Stimulated activated CD8-positive, alpha-beta memory T cell treated with anti-CD3 and anti-CD28 coated beads, Interleukin-12 subunit alpha, Interleukin-12 subunit beta, amount 100 ng/mL, for 1 hour (primary cell): Measurements from ENCODE around the gene MRPL33.

Experiments
- DNase-seq: peaks from one replicate; pipeline ENCODE4 v3.0.0-alpha.2; 2020; ENCODE audit warnings: low read depth

The MRPL33 gene

GRCh38 chr2:27779417-27780055, 8.0 kb downstream of the MRPL33 start:
- no peak for DNase-seq

GRCh38 chr2:27781496-27781895, 10.0 kb downstream of the MRPL33 start:
- no peak for DNase-seq

GRCh38 chr2:27782701-27783100, 11.2 kb downstream of the MRPL33 start:
- DNase-seq = no peak

GRCh38 chr2:27790796-27791195, 19.3 kb downstream of the MRPL33 start:
- no peak for DNase-seq

GRCh38 chr2:27792759-27793158, 21.2 kb downstream of the MRPL33 start:
- DNase-seq = no peak

GRCh38 chr2:27795093-27795834, 23.7 kb downstream of the MRPL33 start:
- no peak for DNase-seq

- no peak for DNase-seq
These were observed 24.4 kb downstream of the MRPL33 start for GRCh38 chr2:27795868-27796277.

GRCh38 chr2:27796791-27797765, 25.6 kb downstream of the MRPL33 start:
- no peak for DNase-seq

- no peak for DNase-seq
These were observed 26.3 kb downstream of the MRPL33 start for GRCh38 chr2:27797841-27798240.

- DNase-seq = no peak
These were observed 27.0 kb downstream of the MRPL33 start for GRCh38 chr2:27798486-27798885.

GRCh38 chr2:27798948-27799645, 27.6 kb downstream of the MRPL33 start:
- DNase-seq = no peak

GRCh38 chr2:27799646-27800010, 28.1 kb downstream of the MRPL33 start:
- DNase-seq = no peak

GRCh38 chr2:27800856-27801255, 29.3 kb downstream of the MRPL33 start:
- DNase-seq = no peak

- DNase-seq = no peak
These were observed 31.0 kb downstream of the MRPL33 start for GRCh38 chr2:27802547-27802946.

- DNase-seq = no peak
These were observed 31.5 kb downstream of the MRPL33 start for GRCh38 chr2:27803046-27803445.

- DNase-seq = no peak
These were observed 32.6 kb downstream of the MRPL33 start for GRCh38 chr2:27804146-27804545.

- no peak for DNase-seq
These were observed 33.7 kb downstream of the MRPL33 start for GRCh38 chr2:27805180-27805579.

- DNase-seq = no peak
These were observed 35.0 kb downstream of the MRPL33 start for GRCh38 chr2:27806311-27807059.

GRCh38 chr2:27807476-27807875, 36.0 kb downstream of the MRPL33 start:
- DNase-seq = no peak

- DNase-seq = no peak
These were observed 36.9 kb downstream of the MRPL33 start for GRCh38 chr2:27808418-27808817.

- no peak for DNase-seq
These were observed 37.5 kb downstream of the MRPL33 start for GRCh38 chr2:27808984-27809383.
